ENCODE measurements around the gene UBE2J1. TPM values are rescaled to one million over a fixed set of nuclear protein-coding genes. Genes with fewer than 3 reads are reported as not detected.

UBE2J1 gene
- polyA plus RNA-seq, 1 donor from 2014 or later = 47.2 TPM

DNA sequence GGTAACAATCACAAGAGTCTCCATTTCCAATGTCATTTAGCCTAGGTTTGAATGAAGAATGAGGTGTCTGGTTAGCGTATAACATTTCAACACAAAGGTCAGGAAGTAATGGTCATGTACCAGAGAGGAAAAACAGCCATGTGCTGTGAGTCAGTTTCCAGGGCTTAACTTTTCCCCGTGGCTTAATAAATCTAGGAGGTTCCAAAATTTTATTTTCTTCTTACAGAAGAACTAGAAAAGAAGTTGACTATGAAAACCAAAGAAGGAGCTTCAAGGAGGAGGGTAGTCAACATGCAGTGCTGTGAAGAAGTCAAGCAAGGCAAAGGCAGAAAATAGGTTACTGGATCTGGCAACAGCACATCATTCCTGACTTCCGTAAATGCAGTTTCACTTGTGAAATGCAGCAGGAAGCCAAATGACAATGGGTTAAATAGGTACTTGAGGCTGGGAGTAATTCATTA is 29.0 kb downstream of the UBE2J1 start:
- Histone ChIP-seq H2AFZ (ENCODE audit: low read depth, low read length) (no peak overlapping the region), H3K9me2 (ENCODE audit: insufficient read depth, low read length) (no peaks in the 10 kb centered on the region), H3K27ac (ENCODE audit: low read length) (no peak overlapping the region), H3K9ac (ENCODE audit: low read length) (no peak overlapping the region), H4K20me1 (ENCODE audit: insufficient read depth) (no peaks in the 10 kb centered on the region), H3F3A (ENCODE audit: insufficient read depth, low read length, poor library complexity, severe bottlenecking) (no peaks in the 10 kb centered on the region), H3K27me3 (ENCODE audit: insufficient read depth, low read depth, low read length) (no peaks in the 10 kb centered on the region), H3K79me2 (replicated peaks; ENCODE audit: insufficient read depth, low read length) (no peaks in the 10 kb centered on the region), H3K4me3 (ENCODE audit: low read length) (no peak overlapping the region), H3K9me3 (ENCODE audit: low read length) (no peaks in the 10 kb centered on the region), H3K36me3 (ENCODE audit: insufficient read depth, low read length) (no peaks in the 10 kb centered on the region), H3K4me2 (ENCODE audit: low read length) (no peak overlapping the region)
- TF ChIP-seq EZH2 (IDR thresholded peaks at IDR 0.05; ENCODE audit: borderline replicate concordance, insufficient read depth, low read length, poor library complexity, severe bottlenecking) (no peak), POLR2AphosphoS5 (IDR thresholded peaks at IDR 0.05) (no peak), RAD21 (conservative IDR thresholded peaks at IDR 0.05) (no peak), EP300 (conservative IDR thresholded peaks at IDR 0.05; ENCODE audit: poor library complexity, severe bottlenecking) (no peak), TAF1 (IDR thresholded peaks at IDR 0.05; ENCODE audit: low read depth) (no peak), MXI1 (conservative IDR thresholded peaks at IDR 0.05; ENCODE audit: poor library complexity, severe bottlenecking) (no peak)

DNA sequence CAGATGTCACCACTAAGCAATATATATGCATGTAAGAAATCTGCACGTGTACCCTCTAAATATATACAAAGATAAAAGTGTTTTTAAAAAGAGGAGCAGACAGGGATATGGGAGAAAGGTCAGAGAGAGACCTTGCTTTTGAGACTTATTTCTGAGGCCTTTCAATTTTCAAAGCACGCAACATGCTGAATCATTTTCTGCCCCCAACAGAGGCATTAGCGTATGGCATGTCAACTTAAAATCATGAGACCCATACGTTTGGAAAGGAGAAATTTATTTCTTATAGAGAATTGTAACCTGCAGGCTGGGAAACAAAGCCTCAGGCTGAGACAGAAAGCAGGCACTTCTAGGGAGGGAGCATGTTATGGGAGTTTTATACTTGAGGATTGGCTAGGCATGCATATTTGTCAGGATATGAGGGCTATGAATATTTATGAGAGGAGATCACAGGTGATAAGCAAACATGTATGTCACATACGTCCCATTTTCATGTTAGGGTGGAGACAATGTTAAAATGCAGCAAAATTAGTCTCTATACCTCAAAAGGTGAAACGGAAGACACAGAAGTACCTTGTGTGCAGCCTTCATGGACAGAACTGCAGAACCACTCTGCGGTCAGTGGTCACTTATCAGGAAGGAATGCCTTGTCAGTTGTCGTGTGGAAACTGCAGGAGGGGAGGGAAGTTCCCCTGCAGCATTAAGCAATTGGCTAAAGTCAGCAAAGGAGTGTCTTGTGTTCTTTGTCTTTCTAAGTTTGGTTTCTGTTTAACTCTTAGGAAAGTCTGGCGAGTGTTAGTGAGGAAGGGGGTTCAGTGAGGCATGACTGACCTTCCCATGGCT is 31.2 kb downstream of the UBE2J1 start:
- no peak overlapping the region for H3K4me2 ChIP-seq (ENCODE audit: low read length)
- no peaks in the 10 kb centered on the region for H3F3A ChIP-seq (ENCODE audit: insufficient read depth, low read length, poor library complexity, severe bottlenecking)
- no peaks in the 10 kb centered on the region for H3K79me2 ChIP-seq (replicated peaks; ENCODE audit: insufficient read depth, low read length)
- H3K36me3 ChIP-seq (ENCODE audit: insufficient read depth, low read length) = no peaks in the 10 kb centered on the region
- no peak overlapping the region for H3K4me3 ChIP-seq (ENCODE audit: low read length)
- H3K9ac ChIP-seq (ENCODE audit: low read length) = no peak overlapping the region
- no peaks in the 10 kb centered on the region for H3K9me3 ChIP-seq (ENCODE audit: low read length)
- H4K20me1 ChIP-seq (ENCODE audit: insufficient read depth) = no peaks in the 10 kb centered on the region
- H3K9me2 ChIP-seq (ENCODE audit: insufficient read depth, low read length) = no peaks in the 10 kb centered on the region
- H2AFZ ChIP-seq (ENCODE audit: low read depth, low read length) = no peak overlapping the region
- H3K27ac ChIP-seq (ENCODE audit: low read length) = no peak overlapping the region
- TF ChIP-seq EP300 (conservative IDR thresholded peaks at IDR 0.05; ENCODE audit: poor library complexity, severe bottlenecking) (no peak), RAD21 (conservative IDR thresholded peaks at IDR 0.05) (no peak), MXI1 (conservative IDR thresholded peaks at IDR 0.05; ENCODE audit: poor library complexity, severe bottlenecking) (no peak), CTCF (IDR thresholded peaks at IDR 0.05; ENCODE audit: poor library complexity, severe bottlenecking) (no peak), SMC3 (conservative IDR thresholded peaks at IDR 0.05; ENCODE audit: poor library complexity) (no peak), EZH2 (IDR thresholded peaks at IDR 0.05; ENCODE audit: borderline replicate concordance, insufficient read depth, low read length, poor library complexity, severe bottlenecking) (no peak), POLR2AphosphoS5 (IDR thresholded peaks at IDR 0.05) (no peak), REST (IDR thresholded peaks at IDR 0.05; ENCODE audit: borderline replicate concordance) (no peak)
- H3K27me3 ChIP-seq (ENCODE audit: insufficient read depth, low read depth, low read length) = no peaks in the 10 kb centered on the region
